GM19463 (cell line): ENCODE results near the gene C1QTNF7.

ENCODE experiments used
- ATAC-seq: cut with Tn5 transposase; IDR thresholded peaks from one replicate; pipeline ENCODE4 v1.9.1; 2021; ENCODE audit warnings: mild to moderate bottlenecking, moderate library complexity; ENCODE audit not compliant: unreplicated experiment

The C1QTNF7 gene

GRCh38 chr4:15427701-15428100 lies at the start of gene C1QTNF7:
Gene C1QTNF7 (plus strand): TSS chr4:15428033. CDS start chr4:15435744, 7,711 bp downstream.
- no peak for ATAC-seq

- no peak for ATAC-seq
Observed at GRCh38 chr4:15378062-15378461, 49.8 kb upstream of the C1QTNF7 start.

- ATAC-seq, result no peak
Observed at GRCh38 chr4:15378493-15378892, 49.3 kb upstream of the C1QTNF7 start.

GRCh38 chr4:15381806-15382338 lies 46.0 kb upstream of the C1QTNF7 start:
- ATAC-seq, result no peak

GRCh38 chr4:15382669-15383273 lies 45.1 kb upstream of the C1QTNF7 start:
- ATAC-seq, result no peak

- no peak for ATAC-seq
Observed at GRCh38 chr4:15385515-15385914, 42.3 kb upstream of the C1QTNF7 start.

- ATAC-seq, result no peak
Observed at GRCh38 chr4:15385928-15386327, 41.9 kb upstream of the C1QTNF7 start.

GRCh38 chr4:15390494-15390893 lies 37.3 kb upstream of the C1QTNF7 start:
- no peak for ATAC-seq

- ATAC-seq, result no peak
Observed at GRCh38 chr4:15392053-15392805, 35.6 kb upstream of the C1QTNF7 start.

- no peak for ATAC-seq
Observed at GRCh38 chr4:15395311-15395710, 32.5 kb upstream of the C1QTNF7 start.

- ATAC-seq, result peak; percentile 84
Observed at GRCh38 chr4:15396157-15396800, 31.6 kb upstream of the C1QTNF7 start.

- ATAC-seq, result no peak
Observed at GRCh38 chr4:15398001-15398400, 29.8 kb upstream of the C1QTNF7 start.

GRCh38 chr4:15398732-15399131 lies 29.1 kb upstream of the C1QTNF7 start:
- ATAC-seq, result no peak

- no peak for ATAC-seq
Observed at GRCh38 chr4:15400226-15400625, 27.6 kb upstream of the C1QTNF7 start.

GRCh38 chr4:15400981-15401671 lies 26.7 kb upstream of the C1QTNF7 start:
- ATAC-seq, result no peak

GRCh38 chr4:15402146-15402545 lies 25.7 kb upstream of the C1QTNF7 start:
- no peak for ATAC-seq

- no peak for ATAC-seq
Observed at GRCh38 chr4:15402974-15403373, 24.9 kb upstream of the C1QTNF7 start.

GRCh38 chr4:15405018-15405417 lies 22.8 kb upstream of the C1QTNF7 start:
- ATAC-seq, result no peak

- ATAC-seq, result no peak
Observed at GRCh38 chr4:15410750-15411149, 17.1 kb upstream of the C1QTNF7 start.

GRCh38 chr4:15412461-15412860 lies 15.4 kb upstream of the C1QTNF7 start:
- ATAC-seq, result no peak

GRCh38 chr4:15413010-15413622 lies 14.7 kb upstream of the C1QTNF7 start:
- ATAC-seq, result no peak
